Fibroblast of mammary gland (primary cell): ENCODE results near the gene LYPD5.
A peak's percentile ranks its signal among the peaks of the same experiment; 100 is the strongest.

Source experiments
- DNase-seq: peaks from one replicate; pipeline ENCODE4 v3.0.0-alpha.2; 2010; ENCODE audit warnings: low read depth
- H3K4me3 ChIP-seq: 2 replicates; pipeline ENCODE4 v1.5.1; 2011; ENCODE audit warnings: low read depth, mild to moderate bottlenecking, low read length, moderate library complexity; ENCODE audit not compliant: control insufficient read depth
- CTCF ChIP-seq: conservative IDR thresholded peaks from 2 replicates; pipeline ENCODE4 v1.5.1; 2011; ENCODE audit warnings: low read depth, low read length, inconsistent platforms; ENCODE audit not compliant: control insufficient read depth, insufficient read depth

The LYPD5 gene

GRCh38 chr19:43754253-43754502 is 48.1 kb downstream of the LYPD5 start:
- DNase-seq, result no peak
- peak overlapping the region; percentile 83 for H3K4me3 ChIP-seq
- TF ChIP-seq CTCF, result no peak

DNA sequence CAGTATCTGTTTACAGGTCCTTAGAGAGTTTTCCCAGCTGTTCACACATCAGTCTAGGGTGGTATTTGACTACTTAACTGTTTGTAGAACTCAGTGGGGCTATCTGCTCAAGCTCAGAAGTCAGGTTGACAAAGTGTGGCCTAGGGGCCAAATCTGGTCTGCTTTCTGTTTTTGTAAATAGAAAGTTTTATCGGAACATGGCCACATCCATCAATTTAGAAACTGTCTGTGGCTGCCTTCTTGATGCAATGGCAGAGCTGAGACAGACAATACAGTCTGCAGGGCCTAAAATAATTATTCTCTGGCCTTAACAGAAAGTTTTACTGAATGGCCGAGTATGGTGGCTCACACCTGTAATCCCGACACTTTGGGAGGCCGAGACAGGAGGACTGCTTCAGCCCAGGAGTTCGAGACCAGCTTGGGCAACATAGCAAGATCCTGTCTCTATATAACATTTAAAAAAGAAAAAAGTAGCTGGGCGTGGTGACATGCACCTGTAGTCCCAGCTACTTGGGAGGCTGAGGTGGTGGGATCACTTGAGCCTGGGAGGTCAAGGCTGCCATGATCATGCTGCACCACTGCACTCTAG is 49.9 kb downstream of the LYPD5 start:
- DNase-seq, result no peak
- no peak overlapping the region for H3K4me3 ChIP-seq
- TF ChIP-seq CTCF, result no peak

DNA sequence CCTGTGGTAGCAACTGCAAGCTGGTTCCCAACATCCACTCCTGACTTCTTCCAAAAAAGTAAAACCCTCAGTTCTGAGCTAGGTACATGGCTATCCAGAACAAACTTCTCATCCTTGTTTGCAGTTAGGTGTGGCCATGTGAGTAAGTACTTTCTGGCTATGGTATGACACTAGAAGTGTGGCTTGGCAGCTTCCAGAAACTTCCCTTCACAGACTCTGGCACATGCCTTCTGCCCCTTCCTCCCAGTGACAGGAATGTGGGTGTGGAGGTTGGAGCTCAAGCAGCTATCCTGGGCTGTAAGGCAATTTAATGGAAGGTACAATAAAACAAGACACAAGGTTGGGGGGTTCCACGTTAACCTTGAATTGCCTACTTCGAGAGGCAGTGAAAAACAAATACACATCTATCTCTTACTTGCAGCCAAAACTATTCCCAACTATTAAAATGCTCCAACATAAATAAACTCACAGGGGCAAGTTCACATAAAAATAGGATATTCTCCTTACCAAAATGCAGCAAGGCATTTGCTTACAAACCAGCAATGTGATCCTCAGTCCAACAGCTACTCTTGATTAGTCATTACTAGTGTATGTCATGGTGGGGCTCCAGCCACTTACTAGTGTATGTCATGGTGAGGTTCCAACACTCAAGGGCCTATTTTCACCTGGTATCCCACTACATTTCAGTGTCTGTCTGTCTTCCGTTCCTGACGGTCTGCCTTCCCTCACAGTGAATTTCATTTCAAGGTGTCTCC is 50.6 kb downstream of the LYPD5 start:
- no peak for TF ChIP-seq CTCF
- no peak overlapping the region for H3K4me3 ChIP-seq
- DNase-seq, result peak; percentile 34

- TF ChIP-seq CTCF, result no peak
- H3K4me3 ChIP-seq, result no peak overlapping the region
- DNase-seq, result no peak
Measured at GRCh38 chr19:43749898-43750297, 52.3 kb downstream of the LYPD5 start.

- TF ChIP-seq CTCF, result no peak
- no peak for DNase-seq
- no peak overlapping the region for H3K4me3 ChIP-seq
Measured at GRCh38 chr19:43749152-43749551, 53.1 kb downstream of the LYPD5 start.

DNA sequence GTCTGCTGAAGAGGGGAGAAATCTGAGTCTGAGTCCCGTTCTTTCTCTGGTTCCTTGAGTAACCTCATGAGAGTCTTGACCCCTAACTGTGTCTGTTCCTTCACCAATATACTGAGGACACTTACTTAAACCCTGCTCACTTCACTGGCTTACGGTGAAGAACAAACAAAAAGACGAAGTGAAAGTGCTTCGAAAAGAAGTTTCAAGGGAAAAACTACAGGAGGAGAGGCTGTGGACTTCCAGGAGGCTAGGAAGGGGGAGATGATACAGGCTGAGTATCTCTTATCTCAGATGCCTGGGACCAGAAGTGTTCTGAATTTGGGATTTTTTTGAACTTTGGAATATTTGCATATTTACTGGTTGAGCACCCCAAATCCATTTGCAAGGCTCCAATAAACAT is 53.6 kb downstream of the LYPD5 start:
- DNase-seq, result no peak
- TF ChIP-seq CTCF, result no peak
- H3K4me3 ChIP-seq, result no peak overlapping the region

- H3K4me3 ChIP-seq, result no peak overlapping the region
- DNase-seq, result no peak
Measured at GRCh38 chr19:43748205-43748594, 54.0 kb downstream of the LYPD5 start.

More at GRCh38 chr19:43748205-43748594, 54.0 kb downstream of the LYPD5 start:
- no peak for TF ChIP-seq CTCF
